PC-3 (cell line): Measurements from ENCODE around the gene LRPAP1.

Experiments
- EZH2phosphoT487 ChIP-seq: fragments of 300-600 bp; sonication (generic); IDR thresholded peaks from 2 replicates; pipeline ENCODE4 v1.6.1; 2018; ENCODE audit warnings: mild to moderate bottlenecking, antibody characterized with exemption, low read length, borderline replicate concordance
- TF ChIP-seq, protein P1 (sequence below): fragments of 300-600 bp; sonication (generic); conservative IDR thresholded peaks from 2 replicates; pipeline ENCODE4 v1.5.1; 2017; ENCODE audit warnings: antibody characterized with exemption, low read depth, mild to moderate bottlenecking, low read length

DNA sequence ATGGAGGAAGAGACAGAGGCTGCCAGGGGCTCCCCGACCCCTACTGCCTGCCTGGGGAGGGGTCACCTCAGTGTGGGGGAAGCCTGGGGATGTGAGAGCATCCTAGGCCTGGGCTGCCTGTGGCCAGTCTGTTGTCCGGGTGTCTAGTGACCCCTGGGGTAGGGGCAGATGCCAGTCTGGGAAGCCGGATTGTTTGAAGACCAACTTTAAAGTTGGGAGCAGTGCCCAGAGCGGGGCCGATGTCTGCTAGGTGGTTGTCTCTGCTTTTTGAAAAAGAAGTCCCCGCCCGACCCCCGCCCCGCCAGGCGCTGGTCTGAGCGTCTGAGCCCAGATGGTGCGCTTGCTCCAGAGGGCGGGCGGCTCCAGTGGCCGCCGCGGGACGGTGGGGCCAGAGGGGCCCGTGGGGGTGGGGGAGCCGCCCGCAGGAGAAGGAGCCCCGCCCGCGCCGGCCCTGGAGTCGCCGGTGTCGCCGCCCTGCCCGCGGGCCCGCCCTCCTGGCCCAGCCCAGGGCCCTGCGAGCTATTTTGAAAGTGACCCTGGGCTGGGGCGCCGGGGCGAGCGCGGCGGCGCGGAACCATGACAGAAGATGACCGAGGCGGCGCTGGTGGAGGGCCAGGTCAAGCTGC lies 69.3 kb downstream of the LRPAP1 start, which contains the start of gene DOK7:
- no peak for TF ChIP-seq EZH2phosphoT487
- TF ChIP-seq, protein P1, sequence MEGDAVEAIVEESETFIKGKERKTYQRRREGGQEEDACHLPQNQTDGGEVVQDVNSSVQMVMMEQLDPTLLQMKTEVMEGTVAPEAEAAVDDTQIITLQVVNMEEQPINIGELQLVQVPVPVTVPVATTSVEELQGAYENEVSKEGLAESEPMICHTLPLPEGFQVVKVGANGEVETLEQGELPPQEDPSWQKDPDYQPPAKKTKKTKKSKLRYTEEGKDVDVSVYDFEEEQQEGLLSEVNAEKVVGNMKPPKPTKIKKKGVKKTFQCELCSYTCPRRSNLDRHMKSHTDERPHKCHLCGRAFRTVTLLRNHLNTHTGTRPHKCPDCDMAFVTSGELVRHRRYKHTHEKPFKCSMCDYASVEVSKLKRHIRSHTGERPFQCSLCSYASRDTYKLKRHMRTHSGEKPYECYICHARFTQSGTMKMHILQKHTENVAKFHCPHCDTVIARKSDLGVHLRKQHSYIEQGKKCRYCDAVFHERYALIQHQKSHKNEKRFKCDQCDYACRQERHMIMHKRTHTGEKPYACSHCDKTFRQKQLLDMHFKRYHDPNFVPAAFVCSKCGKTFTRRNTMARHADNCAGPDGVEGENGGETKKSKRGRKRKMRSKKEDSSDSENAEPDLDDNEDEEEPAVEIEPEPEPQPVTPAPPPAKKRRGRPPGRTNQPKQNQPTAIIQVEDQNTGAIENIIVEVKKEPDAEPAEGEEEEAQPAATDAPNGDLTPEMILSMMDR = no peak
